H54 (cell line): ENCODE data around the gene WNT3.

Experiments
- DNase-seq: peaks from one replicate; pipeline ENCODE4 v3.0.0; 2011; ENCODE audit warnings: low spot score, mixed read lengths; ENCODE audit not compliant: insufficient read length
- FAIRE-seq: peaks from 3 replicates; lab custom pipeline; 2011; peaks lifted over from hg19 to GRCh38; lab: Jason Lieb, UNC
- POLR2A ChIP-seq: IDR thresholded peaks from 2 replicates; pipeline ENCODE4 v1.6.1; 2011; ENCODE audit warnings: low read depth, mild to moderate bottlenecking, low read length

The WNT3 gene

DNA sequence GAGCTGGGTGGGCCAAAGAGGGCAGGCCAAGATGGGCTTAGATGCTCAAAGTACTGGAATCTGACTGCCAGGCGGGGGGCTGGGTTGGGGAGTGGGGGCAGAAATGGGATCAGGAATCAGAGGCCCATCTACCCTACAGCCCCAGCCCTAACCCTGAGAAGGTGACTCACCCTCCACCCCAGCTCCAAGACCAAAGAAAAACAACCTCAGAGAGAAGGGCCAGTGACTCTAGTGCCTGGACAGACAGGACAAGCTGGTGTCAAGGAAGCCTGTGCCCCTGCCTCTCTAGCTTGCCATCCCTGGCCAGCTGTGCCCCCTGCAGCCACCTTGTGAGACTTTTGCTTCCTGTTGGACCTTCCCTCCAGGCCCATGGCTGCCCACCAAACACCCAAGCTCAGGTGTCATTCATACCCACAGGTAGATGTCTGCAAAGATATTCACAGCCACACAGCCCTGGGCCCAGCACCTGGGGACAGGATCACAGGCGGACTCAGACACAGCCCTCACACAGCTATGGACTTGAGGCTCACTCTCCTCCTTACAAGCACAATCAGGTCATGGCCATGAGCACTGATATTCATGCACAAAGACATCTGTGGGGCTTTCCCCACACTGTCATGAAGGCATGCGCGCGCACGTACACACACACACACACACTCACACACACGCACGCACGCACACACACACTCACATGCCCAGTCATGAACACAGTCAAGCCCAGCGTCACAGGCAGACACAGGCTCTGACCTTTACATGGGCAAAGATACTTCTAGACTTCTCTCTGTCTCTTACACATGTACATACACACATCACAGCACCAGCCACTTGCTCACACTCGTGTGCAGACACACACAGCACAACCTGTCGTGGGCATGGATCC, 2.8 kb downstream of the WNT3 start:
- FAIRE-seq (no peak), DNase-seq (peak; percentile 74)
- TF ChIP-seq POLR2A: no peak

- FAIRE-seq: no peak
- no peak for DNase-seq
- TF ChIP-seq POLR2A: no peak
Observed at GRCh38 chr17:46814446-46814845, 4.0 kb downstream of the WNT3 start.

DNA sequence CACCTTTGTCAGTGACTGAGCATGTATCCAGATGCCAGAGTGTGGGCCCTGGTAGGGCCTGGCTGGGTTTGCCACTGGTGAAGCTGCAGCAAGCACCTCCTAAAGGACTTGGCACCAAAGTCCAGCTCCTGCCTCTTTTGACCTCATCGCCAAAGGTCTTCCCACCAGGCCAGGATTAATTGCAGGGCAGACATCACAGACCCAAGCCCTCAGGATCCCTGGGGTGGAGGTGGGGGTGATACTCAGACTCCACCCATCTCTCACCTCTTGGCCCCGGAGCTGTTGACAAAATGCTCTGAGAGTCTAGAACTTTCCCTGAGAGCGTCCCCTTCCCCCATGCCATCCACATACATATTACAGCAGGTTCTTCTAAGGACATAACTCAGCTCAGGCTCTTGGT, 4.6 kb downstream of the WNT3 start:
- DNase-seq (no peak), FAIRE-seq (no peak)
- no peak for TF ChIP-seq POLR2A

GRCh38 chr17:46812624-46813318, 5.7 kb downstream of the WNT3 start:
- DNase-seq (no peak), FAIRE-seq (no peak)
- TF ChIP-seq POLR2A: no peak

DNA sequence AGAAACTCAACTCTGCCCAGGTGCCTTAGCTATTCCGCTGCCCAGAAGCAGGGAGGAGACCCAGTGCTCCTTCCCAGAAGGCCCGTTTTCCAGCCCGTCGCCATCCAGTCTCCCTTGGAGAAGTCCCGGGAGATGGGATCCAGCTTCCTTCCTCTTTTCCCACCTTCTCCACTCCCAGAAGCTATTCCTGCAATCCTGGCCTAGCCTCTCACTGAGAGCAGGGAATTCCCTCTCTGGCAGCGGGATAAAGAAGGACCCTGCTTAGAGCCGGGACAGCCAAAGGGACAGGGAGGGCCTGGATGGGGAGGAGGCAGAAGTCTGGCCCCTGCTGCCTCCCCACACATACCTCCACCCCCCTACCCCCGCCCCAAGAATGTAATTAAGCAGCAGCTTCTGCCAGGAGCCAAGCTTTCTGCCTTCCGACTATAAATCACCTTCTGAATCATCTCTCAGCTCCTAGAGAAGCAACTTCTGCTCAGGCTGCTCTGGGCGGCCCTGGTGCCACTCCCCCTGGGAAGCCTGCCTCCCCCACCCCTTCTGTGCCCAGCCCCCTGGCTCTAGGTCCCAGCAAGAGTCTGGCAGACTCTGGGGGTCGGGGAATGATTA, 6.4 kb downstream of the WNT3 start:
- no peak for FAIRE-seq
- DNase-seq: peak; percentile 85

DNA sequence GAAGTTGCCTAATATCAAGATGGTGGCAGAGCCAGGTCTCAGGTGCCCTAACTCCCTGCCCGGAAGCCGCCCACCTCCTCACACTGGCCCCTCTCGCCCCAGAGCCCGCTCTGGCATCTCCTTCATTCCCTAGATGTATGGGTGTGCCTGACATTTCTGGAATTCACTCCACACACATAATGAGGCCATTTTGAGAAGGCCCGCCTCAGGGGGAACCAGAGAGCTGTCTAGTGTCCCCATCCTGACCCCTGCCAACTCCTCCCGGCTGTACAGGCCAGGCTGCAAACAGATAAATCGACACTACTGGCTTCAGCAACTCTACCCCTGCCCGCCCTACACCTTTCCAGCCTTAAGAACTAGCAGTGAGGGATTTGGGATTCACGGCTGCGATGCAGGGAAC, 7.7 kb downstream of the WNT3 start:
- FAIRE-seq (no peak), DNase-seq (no peak)
- no peak for TF ChIP-seq POLR2A

More for the DNA sequence above, 6.4 kb downstream of the WNT3 start:
- TF ChIP-seq POLR2A: no peak

DNA sequence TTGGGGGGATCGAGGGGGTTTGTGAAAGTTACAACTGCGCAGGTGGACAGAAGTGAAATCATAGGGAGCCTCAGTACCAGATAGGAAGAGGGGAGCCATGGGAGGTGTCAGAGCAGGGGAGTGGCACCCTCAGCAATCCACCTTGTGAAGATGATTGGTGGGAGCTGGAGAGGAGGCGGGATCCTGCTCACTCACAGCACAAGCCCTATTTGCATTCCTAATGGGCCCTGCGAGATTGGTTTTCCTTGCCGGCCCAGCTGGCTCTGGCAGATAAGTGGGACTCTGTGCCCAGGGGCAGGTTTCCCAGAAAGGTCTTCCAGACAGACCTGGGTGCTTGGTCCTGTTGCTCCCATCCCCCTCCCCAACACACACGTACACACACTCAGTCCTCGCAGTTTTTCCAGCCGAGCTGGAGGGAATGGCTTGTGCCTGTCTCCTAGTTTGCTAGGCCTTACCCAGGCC, 9.4 kb downstream of the WNT3 start:
- FAIRE-seq (no peak), DNase-seq (peak; percentile 59)
- TF ChIP-seq POLR2A: no peak

DNA sequence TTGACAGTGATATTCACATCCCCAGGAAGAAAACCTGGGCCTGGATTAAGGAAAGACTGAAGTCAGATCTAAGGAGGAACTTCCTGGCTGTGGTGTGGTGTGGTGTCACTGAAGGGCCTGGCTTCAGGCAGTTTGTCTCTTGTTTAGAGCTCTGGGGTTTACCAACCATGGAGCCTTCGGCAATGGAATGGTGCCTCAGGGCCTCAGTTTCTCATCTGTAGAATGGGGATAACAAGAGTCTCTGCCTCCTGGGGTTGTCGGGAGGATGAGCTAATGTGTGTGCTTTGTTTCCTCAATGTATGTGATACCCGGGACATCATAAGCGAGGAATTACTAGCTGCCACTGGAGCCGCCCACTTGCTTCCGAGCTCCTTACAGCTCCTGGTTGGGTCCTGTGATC, 12.7 kb downstream of the WNT3 start:
- no peak for DNase-seq
- no peak for TF ChIP-seq POLR2A
- no peak for FAIRE-seq

DNA sequence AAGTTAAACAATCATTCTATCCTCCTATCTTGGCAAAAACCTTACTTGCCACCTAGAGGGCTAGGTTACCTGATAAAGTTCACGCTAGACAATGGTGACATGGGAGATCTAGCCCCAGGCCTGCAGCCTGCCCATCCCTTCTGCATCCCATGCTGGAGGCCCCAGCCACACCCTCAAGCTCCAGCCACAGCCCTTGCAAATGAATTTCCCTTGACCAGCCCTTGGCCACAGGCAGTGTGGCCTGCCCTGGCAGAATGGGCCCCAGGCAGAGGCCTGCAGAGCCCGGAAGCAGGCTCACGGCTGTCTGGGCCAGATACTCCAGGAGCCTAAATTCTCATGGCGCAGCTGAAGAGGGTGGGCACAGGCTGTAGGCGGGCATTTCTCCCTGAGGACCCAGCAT, 14.9 kb downstream of the WNT3 start:
- no peak for DNase-seq
- no peak for TF ChIP-seq POLR2A
- no peak for FAIRE-seq

GRCh38 chr17:46802800-46803199, 15.7 kb downstream of the WNT3 start:
- FAIRE-seq: no peak
- no peak for DNase-seq
- TF ChIP-seq POLR2A: no peak

DNA sequence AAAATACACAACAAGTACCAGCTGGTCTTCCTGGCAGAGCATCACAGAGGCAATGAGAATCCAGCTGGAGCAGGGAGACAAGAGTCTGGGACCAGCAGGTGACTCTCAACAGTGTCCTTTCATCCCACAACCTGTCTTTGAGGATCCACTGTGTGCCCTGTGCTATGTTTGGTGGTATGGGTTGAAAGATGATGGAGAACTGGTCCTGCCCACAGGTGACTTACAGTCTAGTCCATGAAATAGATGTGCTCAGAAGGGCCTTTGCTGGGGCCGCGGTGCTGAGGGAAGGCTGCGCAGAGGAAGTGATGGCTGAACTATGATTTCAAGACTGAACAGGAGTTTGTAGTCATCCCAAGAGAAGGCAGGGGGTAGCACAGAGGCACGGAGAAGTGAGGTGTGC, 17.9 kb downstream of the WNT3 start:
- TF ChIP-seq POLR2A: no peak
- DNase-seq (no peak), FAIRE-seq (no peak)

DNA sequence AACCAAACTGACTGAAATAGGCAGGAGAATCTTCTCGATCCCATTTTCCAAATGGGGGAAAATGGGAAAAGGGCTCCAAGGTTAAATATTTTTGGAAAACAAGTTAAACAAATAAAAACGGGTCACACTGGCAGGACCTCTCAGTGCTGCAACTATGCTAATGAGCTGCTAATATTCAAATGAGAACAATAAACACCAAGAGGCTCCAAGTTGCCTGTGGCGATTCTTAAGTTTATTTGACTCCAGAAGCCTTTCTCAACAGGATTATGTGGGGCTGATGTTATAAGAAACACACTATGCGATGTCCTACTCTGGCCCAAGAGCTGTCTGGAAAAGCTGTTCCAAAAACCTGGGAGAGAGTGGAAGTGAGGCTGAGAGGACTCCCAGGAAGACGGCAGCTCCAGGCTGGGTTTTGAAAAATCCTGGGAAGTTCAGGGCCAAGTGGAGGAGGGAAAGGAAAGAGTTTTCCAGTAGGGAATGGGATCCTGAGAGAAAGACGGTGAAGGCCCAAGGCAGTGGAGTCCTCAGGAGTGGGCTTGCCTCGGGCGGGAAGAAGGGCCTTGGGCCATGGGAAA, 21.4 kb downstream of the WNT3 start:
- no peak for TF ChIP-seq POLR2A
- FAIRE-seq (no peak), DNase-seq (no peak)

DNA sequence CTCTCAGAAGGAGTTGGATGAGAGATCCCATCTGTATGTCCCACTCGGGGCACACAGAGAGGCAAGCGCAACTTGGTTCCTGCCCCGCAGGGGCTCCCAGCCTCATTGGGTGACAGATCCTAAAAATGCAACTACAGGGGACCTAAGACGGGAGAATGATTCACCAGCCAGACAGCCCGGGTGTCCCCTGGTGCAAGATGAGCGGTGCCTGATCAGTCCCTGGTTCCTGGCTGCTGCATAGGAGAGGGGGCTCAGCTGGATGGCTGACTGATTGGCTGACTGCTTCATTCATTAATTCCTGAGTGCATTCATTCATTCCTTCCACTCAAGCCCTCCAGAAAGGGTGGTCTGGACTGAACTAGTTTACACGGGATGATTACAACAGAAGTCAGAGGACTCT, 22.0 kb downstream of the WNT3 start:
- DNase-seq: no peak
- TF ChIP-seq POLR2A: no peak
- FAIRE-seq: no peak

- FAIRE-seq: no peak
- no peak for TF ChIP-seq POLR2A
- DNase-seq: no peak
Observed at GRCh38 chr17:46796084-46796483, 22.4 kb downstream of the WNT3 start.
